HG02623 (cell line): ENCODE results near the gene PLCB4.
"Not testable (repeated sequence)": the region's sequence is repeated elsewhere in the genome, so short reads cannot be mapped to it uniquely, and the experiment has no call there.

ENCODE experiments used
- ATAC-seq: cut with Tn5 transposase; IDR thresholded peaks from one replicate; pipeline ENCODE4 v1.9.1; 2021; ENCODE audit warnings: moderate library complexity; ENCODE audit not compliant: unreplicated experiment

Gene PLCB4

GRCh38 chr20:9140162-9140760 lies 71.4 kb downstream of the PLCB4 start:
- no peak for ATAC-seq

DNA sequence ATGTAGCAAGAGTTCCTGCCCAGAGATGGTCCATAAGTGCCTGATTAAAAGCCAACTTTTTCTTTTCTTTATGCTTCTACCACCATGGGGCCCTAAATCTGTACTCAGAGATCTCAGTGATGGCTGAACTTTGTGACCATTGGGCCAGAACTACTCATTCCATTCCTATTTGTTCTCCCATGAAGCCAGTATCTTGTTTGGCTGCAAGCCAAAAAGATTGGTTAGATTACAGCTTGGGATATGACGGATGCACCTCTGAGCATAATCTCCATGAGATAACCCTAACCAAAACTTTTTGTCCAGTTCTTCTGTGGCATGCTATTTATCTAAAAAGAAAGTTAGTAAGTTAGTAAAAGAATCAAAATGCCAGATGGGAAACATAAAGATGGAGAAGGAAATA lies 72.2 kb downstream of the PLCB4 start:
- no peak for ATAC-seq

DNA sequence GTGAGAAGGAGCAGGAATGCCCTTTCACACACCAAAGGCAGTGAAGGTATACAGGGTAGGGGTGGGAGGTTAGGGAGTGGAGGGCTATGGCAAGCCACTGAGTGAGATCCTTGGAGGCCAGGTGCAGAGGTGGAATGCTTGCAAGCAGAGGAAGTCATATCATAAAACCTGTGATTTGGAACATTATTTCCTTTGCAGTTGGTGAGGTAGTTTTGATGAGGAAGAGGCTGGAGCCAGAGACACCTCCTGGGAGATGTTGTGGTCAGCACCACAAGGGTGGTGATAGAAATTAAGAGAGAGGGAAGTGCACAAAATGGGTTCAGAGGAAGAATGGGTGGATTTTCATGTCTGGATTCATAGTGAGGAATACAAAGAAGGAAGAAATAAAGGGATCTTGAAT lies 73.0 kb downstream of the PLCB4 start:
- no peak for ATAC-seq

GRCh38 chr20:9142809-9143208 lies 73.9 kb downstream of the PLCB4 start:
- ATAC-seq, result no peak

GRCh38 chr20:9143926-9144325 lies 75.0 kb downstream of the PLCB4 start:
- no peak for ATAC-seq

GRCh38 chr20:9144643-9145042 lies 75.8 kb downstream of the PLCB4 start:
- ATAC-seq, result no peak

GRCh38 chr20:9145142-9145541 lies 76.3 kb downstream of the PLCB4 start:
- ATAC-seq, result no peak

- no peak for ATAC-seq
Observed at GRCh38 chr20:9146649-9147048, 77.8 kb downstream of the PLCB4 start.

DNA sequence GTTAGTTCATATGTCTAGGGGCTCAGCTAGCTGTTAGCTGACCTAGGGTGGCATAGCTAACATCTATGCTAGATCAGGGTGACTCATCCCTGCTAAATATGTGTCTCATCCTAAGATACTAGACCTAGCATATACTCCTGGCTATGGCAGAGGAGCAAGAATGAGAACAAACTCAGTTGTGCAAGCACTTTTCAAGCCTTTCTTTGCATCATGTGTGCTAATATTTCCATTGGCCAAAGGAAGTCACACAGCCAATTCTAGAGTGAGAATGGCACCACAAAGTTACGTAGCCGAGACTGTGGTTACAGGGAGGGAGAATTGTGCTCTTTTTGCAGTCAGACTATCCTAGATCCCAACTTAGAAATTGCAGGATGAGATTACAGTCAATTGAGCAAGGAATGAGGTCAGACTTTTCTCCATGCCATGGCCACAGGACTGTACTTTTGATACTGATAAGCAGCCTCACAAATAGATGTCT lies 78.7 kb downstream of the PLCB4 start:
- ATAC-seq, result no peak

DNA sequence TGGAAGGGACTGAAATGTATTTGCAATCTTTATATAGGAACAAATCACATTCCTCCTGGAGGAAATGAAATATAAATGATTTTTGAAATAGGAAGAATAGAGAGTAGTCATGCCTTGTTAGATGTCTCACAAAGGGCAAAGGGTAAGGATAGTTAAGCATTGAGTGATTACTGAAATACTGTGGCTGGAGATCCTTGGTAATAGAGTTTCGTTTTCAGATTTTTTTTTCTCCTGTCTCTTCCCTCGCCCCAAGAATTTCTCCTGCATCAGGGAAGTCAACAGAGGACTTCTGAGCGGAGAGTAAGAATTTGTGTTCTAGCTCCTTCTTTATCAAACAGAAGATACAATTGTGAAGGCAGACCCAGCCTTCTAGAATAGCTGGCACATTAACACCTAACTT lies 79.4 kb downstream of the PLCB4 start:
- ATAC-seq, result no peak

GRCh38 chr20:9149087-9149486 lies 80.2 kb downstream of the PLCB4 start:
- no peak for ATAC-seq

GRCh38 chr20:9149796-9150195 lies 80.9 kb downstream of the PLCB4 start:
- no peak for ATAC-seq

DNA sequence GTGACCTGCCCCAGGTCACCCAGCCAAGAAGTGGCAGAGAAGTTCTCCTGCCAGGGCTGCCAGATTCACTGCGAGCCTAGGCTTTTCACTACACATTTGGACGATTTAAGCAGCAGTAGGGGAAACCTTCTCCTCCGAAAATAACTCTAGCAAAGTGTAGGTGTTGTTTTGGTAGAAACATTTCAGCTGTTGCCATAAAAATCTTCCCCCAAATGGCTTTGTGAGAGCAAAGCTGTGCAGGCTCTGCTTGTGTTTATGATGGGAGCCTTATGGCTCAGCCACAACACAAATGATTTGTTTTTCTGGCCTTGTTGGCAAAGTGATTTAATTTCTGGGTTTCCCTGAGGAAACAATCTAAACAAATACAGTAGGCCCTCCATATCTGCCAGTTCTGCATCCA lies 81.8 kb downstream of the PLCB4 start:
- no peak for ATAC-seq

GRCh38 chr20:9152139-9152538 lies 83.3 kb downstream of the PLCB4 start:
- not testable (repeated sequence) for ATAC-seq

GRCh38 chr20:9154464-9155024 lies 85.7 kb downstream of the PLCB4 start:
- ATAC-seq, result no peak

DNA sequence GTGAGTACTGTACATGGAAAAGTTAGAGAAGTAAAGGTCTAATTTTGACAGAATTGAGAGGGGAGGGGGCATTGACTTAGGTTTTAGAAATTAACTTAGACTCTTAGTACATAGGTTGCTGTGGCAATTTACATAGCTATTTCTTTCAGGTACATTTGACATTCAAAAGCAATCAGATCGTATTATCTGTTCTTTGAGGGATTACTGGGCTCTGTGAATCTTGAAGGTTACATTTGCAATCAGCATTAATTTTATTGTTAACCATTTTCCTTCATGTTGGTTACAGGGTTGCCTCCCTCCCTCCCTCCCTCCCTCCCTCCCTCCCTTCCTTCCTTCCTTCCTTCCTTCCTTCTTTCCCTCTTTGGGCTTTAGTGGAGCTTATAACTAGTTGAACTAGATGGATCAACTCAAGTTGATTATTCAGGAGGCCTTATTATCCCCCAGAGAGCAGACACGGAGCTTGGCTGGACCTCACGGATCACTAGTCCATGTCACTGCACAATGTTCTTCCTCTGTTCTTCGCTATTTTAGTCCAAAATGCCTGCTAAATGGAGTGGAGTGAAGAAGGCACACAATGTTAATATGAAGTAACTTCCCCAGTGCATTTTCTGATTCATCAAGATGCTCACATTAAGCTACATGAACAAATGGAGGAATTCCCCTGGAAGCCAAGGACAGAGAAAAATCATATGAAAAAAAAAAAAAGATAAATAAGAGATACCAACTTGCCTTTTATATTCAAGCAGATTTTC lies 87.8 kb downstream of the PLCB4 start:
- ATAC-seq, result no peak

- ATAC-seq, result no peak
Observed at GRCh38 chr20:9160331-9160730, 91.4 kb downstream of the PLCB4 start.

DNA sequence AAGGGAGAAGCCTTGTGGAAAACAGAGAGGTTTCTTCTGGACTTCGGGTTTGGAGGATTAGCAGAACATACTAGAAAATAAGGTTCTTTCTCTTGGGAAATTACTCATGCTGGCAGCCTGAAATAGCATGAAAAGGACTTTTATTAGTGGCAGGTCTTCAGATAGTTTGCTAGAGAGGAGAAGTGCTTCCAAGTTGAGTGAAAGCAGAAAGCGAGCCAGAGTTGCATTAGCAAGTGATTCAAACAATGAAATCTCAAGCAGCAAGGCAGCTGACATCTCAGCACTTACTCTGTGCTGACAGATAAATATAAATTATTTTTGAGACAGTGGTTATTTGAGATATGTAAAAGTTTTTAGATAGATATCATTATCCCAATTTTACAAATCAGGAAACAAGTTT lies 91.9 kb downstream of the PLCB4 start:
- no peak for ATAC-seq

- ATAC-seq, result no peak
Observed at GRCh38 chr20:9161311-9161710, 92.4 kb downstream of the PLCB4 start.

GRCh38 chr20:9163251-9163650 lies 94.4 kb downstream of the PLCB4 start:
- no peak for ATAC-seq

DNA sequence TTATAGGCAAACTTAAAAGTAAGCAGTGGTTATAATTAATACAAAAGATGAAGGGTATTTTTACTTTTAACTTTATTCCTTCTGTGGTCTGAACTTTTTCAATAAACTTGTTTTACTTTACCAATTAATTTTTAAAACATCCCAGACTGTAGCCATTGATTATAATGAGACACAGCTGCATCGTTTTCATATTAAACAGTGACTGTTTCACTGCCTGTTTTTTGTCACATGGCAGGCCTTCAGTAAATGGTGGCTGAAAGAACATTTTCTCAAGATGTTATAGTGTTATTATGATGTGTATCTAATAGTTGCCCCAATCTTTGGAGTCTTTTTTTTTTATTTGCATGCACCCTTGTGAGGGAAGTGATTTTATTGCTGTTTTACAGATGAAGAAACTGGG lies 95.1 kb downstream of the PLCB4 start:
- no peak for ATAC-seq

DNA sequence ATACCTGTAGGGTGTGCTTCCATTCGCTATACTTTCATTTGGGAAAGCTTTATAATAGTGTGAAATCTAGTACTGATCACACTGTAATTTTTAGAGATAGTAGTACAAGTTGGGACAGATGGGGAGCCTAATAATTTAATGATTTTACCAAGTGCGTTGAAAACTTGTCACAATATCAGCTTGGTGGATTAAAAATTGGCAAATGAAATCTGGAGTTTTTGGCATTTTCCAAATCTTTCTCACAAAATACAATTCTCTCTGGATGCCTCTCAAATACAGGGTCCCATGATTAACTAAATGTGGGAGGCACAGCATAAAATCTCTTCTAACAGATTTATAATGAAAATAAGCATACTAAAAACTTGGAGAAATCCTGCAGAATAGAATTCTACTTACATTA lies 96.4 kb downstream of the PLCB4 start:
- ATAC-seq, result no peak
